ENCODE measurements around the gene KTI12.

- TF ChIP-seq CTCF (IDR thresholded peaks at IDR 0.05; ENCODE audit: low read depth, low read length, missing input control) (no peak), FOXA1 (IDR thresholded peaks at IDR 0.05) (no peak), MAX (IDR thresholded peaks at IDR 0.05) (no peak), SP1 (IDR thresholded peaks at IDR 0.05) (no peak), RAD21 (IDR thresholded peaks at IDR 0.05) (no peak), GABPA (IDR thresholded peaks at IDR 0.05 in 1 of 2, conservative IDR thresholded peaks at IDR 0.05 in 1 of 2) (no peak), EGR1 (IDR thresholded peaks at IDR 0.05; ENCODE audit: low read depth in 2 of 2) (no peak), REST (IDR thresholded peaks at IDR 0.05) (no peak), ZBTB33 (IDR thresholded peaks at IDR 0.05) (no peak), HNF4A (conservative IDR thresholded peaks at IDR 0.05) (no peak), ATF3 (IDR thresholded peaks at IDR 0.05) (no peak), JUND (IDR thresholded peaks at IDR 0.05) (no peak), TAF1 (conservative IDR thresholded peaks at IDR 0.05) (no peak), YY1 (IDR thresholded peaks at IDR 0.05) (no peak)
These were observed 26.3 kb upstream of the KTI12 start for GRCh38 chr1:52059888-52060287.

All from liver (tissue), 3 donors.